Measurements from ENCODE around the gene LRRTM2. TPM values are rescaled to one million over a fixed set of nuclear protein-coding genes. Genes with fewer than 3 reads are reported as not detected.

The LRRTM2 gene
- polyA plus RNA-seq, 2 of the 4 experiments (the other 2 are of a cell fraction) = not detected

GRCh38 chr5:138912093-138912492 is 37.0 kb upstream of the LRRTM2 start:
- H3K4me3 ChIP-seq = no peak overlapping the region
- ChIA-PET POLR2A (no interaction called here), CTCF (no interaction called here)
- ATAC-seq (no peak; a peak in 1 of 6 replicates), FAIRE-seq (no peak), DNase-seq (ENCODE audit: low read depth in 1 of 2, low spot score in 1 of 2) (no peak)
- H3K9me3 ChIP-seq = no peaks in the 10 kb centered on the region
- 88% methylated on average over 4 of the region's 4 CpGs for whole genome bisulfite sequencing (ENCODE audit: missing lambda C conversion rate)
- H3K4me1 ChIP-seq = no peaks in the 10 kb centered on the region
- no peak for TF ChIP-seq NPAS2 (CRISPR knock-in tag; IDR thresholded peaks at IDR 0.05; ENCODE audit: borderline replicate concordance)
- TF ChIP-seq HEYL (CRISPR knock-in tag; IDR thresholded peaks at IDR 0.05) = no peak
- TF ChIP-seq ZFP36 (IDR thresholded peaks at IDR 0.05; ENCODE audit: borderline replicate concordance, partially characterized antibody) = no peak
- TF ChIP-seq, protein P1, sequence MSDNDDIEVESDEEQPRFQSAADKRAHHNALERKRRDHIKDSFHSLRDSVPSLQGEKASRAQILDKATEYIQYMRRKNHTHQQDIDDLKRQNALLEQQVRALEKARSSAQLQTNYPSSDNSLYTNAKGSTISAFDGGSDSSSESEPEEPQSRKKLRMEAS (IDR thresholded peaks at IDR 0.05) = no peak
- TF ChIP-seq MAZ (IDR thresholded peaks at IDR 0.05; ENCODE audit: borderline replicate concordance, low read depth, low read length) = no peak
- TF ChIP-seq RAD21 (conservative IDR thresholded peaks at IDR 0.05 in 1 of 2, IDR thresholded peaks at IDR 0.05 in 1 of 2) = no peak
- TF ChIP-seq PHF8 (IDR thresholded peaks at IDR 0.05; ENCODE audit: borderline replicate concordance, low read depth) = no peak
- no peak for TF ChIP-seq KDM1A (IDR thresholded peaks at IDR 0.05; ENCODE audit: low read depth)
- no peak for TF ChIP-seq BCL3 (IDR thresholded peaks at IDR 0.05)
- no peak for TF ChIP-seq MAFK (IDR thresholded peaks at IDR 0.05; ENCODE audit: partially characterized antibody)
- no peak for TF ChIP-seq BHLHE40 (IDR thresholded peaks at IDR 0.05; ENCODE audit: low read depth, low read length)
- TF ChIP-seq FOSB (CRISPR knock-in tag; IDR thresholded peaks at IDR 0.05) = no peak
- no peak for TF ChIP-seq CBX2 (IDR thresholded peaks at IDR 0.05; ENCODE audit: borderline replicate concordance, low read depth)
- no peak for TF ChIP-seq EHMT2 (IDR thresholded peaks at IDR 0.05; ENCODE audit: low read depth)
- no peak for TF ChIP-seq POLR2A (IDR thresholded peaks at IDR 0.05; ENCODE audit: low read length)
- TF ChIP-seq MYC (IDR thresholded peaks at IDR 0.05; ENCODE audit: borderline replicate concordance, low read length) = no peak
- no peak for TF ChIP-seq ZC3H11A (IDR thresholded peaks at IDR 0.05)
- H3K4me2 ChIP-seq = no peak overlapping the region
- no peak overlapping the region for H3K27ac ChIP-seq

DNA sequence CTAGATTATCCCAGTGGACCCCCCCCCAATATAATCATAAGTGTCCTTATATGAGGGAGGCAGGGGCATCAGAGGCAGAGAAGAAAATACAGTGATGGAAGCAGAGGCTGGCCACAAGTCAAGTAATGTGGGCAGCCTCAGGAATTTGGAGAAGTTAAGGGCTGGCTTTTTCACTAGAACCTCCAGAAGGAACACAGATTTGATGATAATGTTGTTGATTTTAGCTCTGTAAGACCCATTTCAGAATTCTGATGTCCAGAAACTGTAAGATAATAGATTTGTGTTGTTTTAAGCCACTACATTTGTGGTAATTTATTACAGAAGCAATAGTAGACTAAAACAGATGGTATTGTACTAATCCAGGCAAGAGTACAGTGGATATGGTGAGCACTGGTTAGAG is 36.3 kb upstream of the LRRTM2 start:
- no peak for TF ChIP-seq FOSB (CRISPR knock-in tag; IDR thresholded peaks at IDR 0.05)
- no peak for TF ChIP-seq PHF8 (IDR thresholded peaks at IDR 0.05; ENCODE audit: borderline replicate concordance, low read depth)
- TF ChIP-seq POLR2A (IDR thresholded peaks at IDR 0.05; ENCODE audit: low read length) = no peak
- no peak for TF ChIP-seq E2F6 (IDR thresholded peaks at IDR 0.05; ENCODE audit: borderline replicate concordance, low read depth)
- FAIRE-seq = no peak

GRCh38 chr5:138910546-138911185 is 35.5 kb upstream of the LRRTM2 start:
- ChIA-PET CTCF (interaction anchor here (1.0 to 1.6 kb wide), 3 partner anchors 23 to 66 kb away, joined by 3 to 7 read pairs (median 3); no protein-coding TSS in a partner anchor), POLR2A (no interaction called here)
- DNase-seq (ENCODE audit: low read depth in 1 of 2, low spot score in 1 of 2) (no peak), ATAC-seq (no peak), FAIRE-seq (no peak)
- Histone ChIP-seq H3K4me3 (no peak overlapping the region), H3K9me3 (no peaks in the 10 kb centered on the region), H3K27ac (no peak overlapping the region), H3K4me2 (no peak overlapping the region), H3K4me1 (peaks cover 6% of the 10 kb centered on the region; the same call in 2 of the 3 replicates)
- WGBS (ENCODE audit: missing lambda C conversion rate) = 93% methylated on average over 7 of the region's 7 CpGs
- TF ChIP-seq HEYL (CRISPR knock-in tag; IDR thresholded peaks at IDR 0.05) (no peak), POLR2AphosphoS2 (conservative IDR thresholded peaks at IDR 0.05; ENCODE audit: low read length) (no peak), USF2 (IDR thresholded peaks at IDR 0.05) (no peak), NR3C1 (IDR thresholded peaks at IDR 0.05) (no peak), ZSCAN20 (CRISPR knock-in tag; IDR thresholded peaks at IDR 0.05) (no peak), CHD4 (IDR thresholded peaks at IDR 0.05; ENCODE audit: borderline replicate concordance) (no peak), JUN (IDR thresholded peaks at IDR 0.05) (no peak), E2F6 (IDR thresholded peaks at IDR 0.05; ENCODE audit: borderline replicate concordance, low read depth) (no peak), GATA3 (IDR thresholded peaks at IDR 0.05; ENCODE audit: borderline replicate concordance) (no peak), RCOR1 (IDR thresholded peaks at IDR 0.05; ENCODE audit: low read depth, low read length) (no peak), CBX2 (IDR thresholded peaks at IDR 0.05; ENCODE audit: borderline replicate concordance, low read depth) (no peak), CBX8 (IDR thresholded peaks at IDR 0.05) (no peak), PHF8 (IDR thresholded peaks at IDR 0.05; ENCODE audit: borderline replicate concordance, low read depth) (no peak), JUNB (IDR thresholded peaks at IDR 0.05) (no peak), FOSL2 (IDR thresholded peaks at IDR 0.05) (no peak), FOSL2 (CRISPR knock-in tag; IDR thresholded peaks at IDR 0.05) (no peak), BCL3 (IDR thresholded peaks at IDR 0.05) (no peak), TP53 (CRISPR knock-in tag; IDR thresholded peaks at IDR 0.05) (no peak)

More for the DNA sequence above, 36.3 kb upstream of the LRRTM2 start:
- ChIA-PET CTCF (no interaction called here), POLR2A (no interaction called here)
- no peak for DNase-seq (ENCODE audit: low read depth in 1 of 2, low spot score in 1 of 2)
- no peak overlapping the region for H3K27ac ChIP-seq
- no peak overlapping the region for H3K4me3 ChIP-seq
- no peaks in the 10 kb centered on the region for H3K9me3 ChIP-seq
- ATAC-seq = no peak
- no peak overlapping the region for H3K4me2 ChIP-seq
- no peaks in the 10 kb centered on the region for H3K4me1 ChIP-seq
